Retina (tissue), 1 donor: ENCODE results near the gene SEC63.
"Not testable (repeated sequence)": the region's sequence is repeated elsewhere in the genome, so short reads cannot be mapped to it uniquely, and the experiment has no call there.

Source experiments
- DNase-seq: peaks from one replicate; pipeline ENCODE4 v3.0.0-alpha.2; 2016

The SEC63 gene

DNA sequence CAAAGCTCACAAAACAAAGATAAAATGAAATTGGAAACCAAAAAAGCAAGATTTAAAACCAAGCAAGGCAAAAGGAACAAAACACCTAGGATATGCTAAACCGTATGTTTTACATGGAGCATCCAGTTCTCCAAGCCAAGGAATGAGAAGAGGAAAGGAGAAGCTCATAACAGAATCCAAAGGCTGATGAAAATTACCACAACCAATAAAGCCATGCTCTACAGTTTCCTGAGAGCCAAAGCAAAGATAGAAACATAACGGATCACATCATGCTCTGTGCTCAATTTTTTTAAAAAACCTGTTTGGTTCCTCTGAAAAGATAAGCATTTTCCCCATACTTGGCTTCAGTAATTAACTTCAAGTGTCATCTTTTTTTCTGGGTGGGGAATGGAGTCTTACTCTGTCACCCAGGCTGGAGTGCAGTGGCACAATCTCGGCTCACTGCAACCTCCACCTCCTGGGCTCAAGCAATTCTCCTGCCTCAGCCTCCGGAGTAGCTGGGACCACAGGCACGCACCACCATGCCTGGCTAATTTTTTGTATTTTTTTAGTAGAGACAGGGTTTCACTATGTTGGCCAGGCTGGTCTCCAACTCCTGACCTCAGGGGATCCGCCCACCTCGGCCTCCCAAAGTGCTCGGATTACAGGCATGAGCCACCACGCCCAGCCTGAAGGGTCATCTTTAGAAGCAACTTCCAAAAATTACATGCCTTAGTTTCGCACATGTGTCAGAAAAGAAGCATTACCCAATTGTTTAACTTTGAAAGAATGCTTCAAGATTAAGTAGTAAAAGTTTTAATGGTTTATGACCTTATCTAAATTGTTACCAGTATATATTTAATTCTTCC lies 31.1 kb downstream of the SEC63 start:
- not testable (repeated sequence) for DNase-seq

DNA sequence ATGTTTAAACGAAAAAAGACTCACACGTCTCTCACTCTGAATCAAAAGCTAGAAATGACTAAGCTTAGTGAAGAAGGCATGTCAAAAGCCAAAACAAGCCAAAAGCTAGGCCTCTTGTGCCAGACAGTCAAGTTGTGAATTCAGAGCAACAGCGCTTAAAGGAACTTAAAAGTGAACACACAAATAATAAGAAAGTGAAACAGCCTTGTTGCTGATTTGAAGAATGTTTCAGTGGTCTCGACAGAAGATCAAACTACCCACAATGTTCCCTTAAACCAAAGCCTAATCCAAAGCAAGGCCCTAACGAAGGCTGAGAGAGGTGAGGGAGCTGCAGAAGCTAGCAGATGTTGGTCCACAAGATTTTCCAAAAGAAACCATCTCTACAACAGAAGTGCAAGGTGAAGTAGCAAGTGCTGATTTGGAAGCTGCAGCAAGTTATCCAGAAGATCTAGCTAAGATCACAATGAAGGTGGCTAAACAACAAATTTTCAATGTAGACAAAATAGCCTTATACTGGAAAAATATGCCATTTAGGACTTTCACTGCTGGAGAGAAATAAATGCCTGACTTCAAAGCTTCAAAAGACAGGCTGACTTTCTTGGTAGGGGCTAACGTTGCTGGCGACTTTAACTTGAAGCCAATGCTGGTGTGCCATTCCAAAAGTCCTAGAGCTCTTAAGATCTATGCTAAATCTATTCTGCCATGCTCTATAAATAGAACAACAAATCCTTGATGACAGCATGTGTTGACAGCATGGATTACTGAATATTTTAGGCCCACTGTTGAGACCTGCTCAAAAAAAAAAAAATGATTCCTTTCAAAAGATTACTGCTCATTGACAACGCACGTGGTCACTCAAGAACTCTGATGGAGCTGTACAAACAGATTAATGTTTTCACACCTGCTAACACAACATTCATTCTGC lies 40.3 kb downstream of the SEC63 start:
- DNase-seq, result no peak

DNA sequence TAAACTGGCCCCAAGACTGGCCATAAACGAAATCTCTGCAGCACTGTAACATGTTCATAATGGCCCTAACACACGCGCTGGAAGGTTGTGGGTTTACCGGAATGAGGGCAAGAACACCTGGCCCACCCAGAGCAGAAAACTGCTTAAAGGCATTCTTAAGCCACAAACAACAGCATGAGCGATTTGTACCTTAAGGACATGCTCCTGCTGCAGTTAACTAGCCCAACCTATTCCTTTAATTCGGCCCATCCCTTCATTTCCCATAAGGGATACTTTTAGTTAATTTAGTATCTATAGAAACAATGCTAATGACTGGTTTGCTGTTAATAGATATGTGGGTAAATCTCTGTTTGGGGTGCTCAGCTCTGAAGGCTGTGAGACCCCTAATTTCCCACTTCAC lies 41.0 kb downstream of the SEC63 start:
- not testable (repeated sequence) for DNase-seq

DNA sequence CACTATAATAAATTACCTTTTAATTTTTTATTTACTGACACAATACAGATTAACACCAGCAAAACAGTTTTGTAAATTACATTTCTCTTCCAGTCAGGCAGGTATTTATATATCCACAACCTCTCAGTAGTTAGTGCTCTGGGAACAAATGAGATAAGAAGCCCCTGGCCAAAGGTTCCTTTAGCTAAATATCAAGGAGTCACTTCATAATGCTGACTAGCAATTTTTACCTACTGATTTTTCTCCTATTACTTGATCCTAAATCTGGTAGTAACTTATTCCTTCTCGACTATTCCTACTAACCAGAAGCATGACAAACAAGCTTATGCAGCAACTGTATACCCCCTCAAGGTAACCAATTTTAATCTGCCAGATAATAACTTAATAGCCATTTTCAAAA lies 46.3 kb downstream of the SEC63 start:
- DNase-seq, result no peak

DNA sequence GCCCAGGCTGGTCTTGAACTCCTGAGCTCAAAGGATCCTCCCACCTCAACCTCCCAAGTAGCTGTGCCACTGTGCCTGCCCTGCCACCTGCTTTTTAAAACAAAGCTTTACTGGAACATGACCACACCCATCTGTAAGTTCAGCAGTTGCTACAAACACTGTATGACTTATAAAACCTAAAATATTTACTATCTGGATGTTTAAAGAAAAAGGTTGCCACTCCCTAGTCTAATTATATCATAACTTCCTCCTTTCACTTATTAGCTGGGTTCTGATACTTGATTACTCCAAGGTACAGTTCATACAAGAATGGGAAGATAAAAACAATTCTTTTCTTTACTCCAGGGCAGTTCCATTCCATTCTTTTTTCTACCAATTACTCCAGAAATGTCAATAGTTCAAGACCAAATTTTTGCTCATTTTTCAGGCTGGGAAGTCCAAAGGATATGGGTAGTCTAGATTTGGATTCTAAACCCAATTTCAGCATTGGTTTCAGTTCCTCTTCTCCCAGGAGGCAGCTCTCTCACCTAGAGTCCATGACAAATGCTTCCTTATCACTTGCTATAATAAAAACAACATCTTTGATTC lies 63.1 kb downstream of the SEC63 start:
- DNase-seq, result no peak

DNA sequence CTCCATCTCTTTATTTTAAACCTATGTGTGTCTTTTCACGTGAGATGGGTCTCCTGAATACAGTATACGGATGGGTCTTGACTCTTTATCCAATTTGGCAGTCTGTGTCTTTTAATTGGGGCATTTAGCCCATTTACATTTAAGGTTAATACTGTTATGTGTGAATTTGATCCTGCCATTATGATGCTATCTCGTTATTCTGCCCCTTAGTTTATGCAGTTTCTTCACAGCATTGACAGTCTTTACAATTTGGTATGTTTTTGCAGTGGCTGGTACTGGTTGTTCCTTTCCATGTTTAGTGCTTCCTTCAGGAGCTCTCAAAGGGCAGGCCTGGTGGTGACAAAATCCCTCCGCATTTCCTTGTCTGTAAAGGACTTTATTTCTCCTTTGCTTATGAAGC lies 67.6 kb downstream of the SEC63 start:
- DNase-seq, result not testable (repeated sequence)

DNA sequence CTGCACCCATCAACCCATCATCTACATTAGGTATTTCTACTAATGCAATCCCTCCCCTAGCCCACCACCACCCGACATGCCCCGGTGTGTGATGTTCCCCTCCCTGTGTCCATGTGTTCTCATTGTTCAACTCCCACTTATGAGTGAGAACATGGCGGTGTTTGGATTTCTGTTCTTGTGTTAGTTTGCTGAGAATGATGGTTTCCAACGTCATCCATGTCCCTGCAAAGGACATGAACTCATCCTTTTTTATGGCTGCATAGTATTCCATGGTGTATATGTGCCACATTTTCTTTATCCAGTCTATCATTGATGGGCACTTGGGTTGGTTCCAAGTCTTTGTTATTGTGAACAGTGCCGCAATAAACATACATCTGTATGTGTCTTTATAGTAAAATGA lies 72.1 kb downstream of the SEC63 start:
- DNase-seq, result not testable (repeated sequence)

DNA sequence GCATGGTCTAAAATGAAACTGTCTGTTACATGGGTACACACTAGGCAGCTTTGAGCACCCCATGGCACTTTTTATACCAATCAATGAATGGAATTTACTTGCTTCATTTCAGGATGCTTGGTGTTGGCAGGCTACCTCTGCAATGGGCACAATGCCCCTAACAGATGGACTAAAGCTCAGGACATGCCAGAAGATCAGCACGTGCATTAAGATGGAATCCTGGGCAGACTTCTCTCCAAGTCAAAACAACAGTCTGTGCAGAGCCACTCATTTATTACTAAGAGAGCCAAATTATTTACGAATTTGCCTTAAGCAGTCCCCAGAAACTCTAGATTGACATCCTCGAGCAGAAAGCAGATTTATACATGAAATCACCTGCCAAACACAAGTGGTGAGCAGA lies 78.1 kb downstream of the SEC63 start:
- no peak for DNase-seq

DNA sequence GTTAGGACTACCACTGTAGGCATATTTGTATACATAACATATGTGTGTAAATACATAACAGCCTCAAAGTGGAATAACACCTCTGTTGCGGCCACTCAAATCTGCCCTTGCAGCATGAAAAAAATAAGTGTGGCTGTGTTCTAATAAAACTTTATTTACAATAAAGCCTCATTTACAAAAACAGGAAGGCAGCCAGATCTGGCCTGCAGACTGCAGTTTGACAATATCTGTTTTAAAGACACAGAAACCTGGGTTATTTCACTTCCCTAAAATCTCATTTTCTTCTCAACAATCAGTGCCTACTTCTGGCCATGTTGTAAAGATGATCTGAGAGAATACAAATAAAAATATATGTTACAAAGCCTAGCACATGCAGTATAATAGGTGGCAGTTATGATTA lies 80.0 kb downstream of the SEC63 start:
- no peak for DNase-seq

DNA sequence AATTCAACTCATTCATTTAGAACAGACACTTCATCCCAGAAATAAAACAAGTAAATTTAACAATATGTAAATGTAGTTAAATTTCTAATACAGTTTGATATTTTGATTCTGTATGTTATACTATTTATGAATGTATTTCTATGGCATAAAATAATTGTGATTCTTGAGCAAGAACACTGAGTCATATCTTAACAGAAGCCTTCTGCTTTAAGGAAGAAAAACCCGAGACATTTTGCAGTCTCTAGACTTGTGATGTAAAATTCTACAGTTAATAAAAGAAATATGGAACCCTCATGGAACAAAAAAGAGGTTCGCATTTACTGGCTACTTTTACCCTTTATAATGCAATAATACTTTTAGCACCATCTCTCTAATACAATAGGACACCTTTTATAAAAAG lies 86.0 kb downstream of the SEC63 start:
- DNase-seq, result no peak

DNA sequence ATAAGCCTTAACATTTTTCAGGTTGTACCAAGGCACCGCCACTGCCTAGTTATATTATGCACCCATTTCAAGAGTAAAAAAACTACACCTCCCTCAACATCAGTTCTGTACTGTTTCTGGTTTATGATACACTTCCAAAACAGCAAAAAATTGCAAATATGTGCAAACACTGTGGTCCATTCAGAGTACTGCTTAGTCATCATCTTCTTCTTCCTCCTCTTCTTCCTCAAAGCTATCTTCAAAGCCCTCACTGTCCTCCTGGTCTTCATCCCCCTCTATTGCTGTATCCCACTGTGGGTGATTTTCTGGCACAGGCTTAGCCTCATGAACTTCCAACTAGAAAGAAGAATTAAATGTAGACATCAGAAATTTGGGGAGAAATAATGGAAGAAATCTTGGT lies 86.5 kb downstream of the SEC63 start:
- DNase-seq, result not testable (repeated sequence)

DNA sequence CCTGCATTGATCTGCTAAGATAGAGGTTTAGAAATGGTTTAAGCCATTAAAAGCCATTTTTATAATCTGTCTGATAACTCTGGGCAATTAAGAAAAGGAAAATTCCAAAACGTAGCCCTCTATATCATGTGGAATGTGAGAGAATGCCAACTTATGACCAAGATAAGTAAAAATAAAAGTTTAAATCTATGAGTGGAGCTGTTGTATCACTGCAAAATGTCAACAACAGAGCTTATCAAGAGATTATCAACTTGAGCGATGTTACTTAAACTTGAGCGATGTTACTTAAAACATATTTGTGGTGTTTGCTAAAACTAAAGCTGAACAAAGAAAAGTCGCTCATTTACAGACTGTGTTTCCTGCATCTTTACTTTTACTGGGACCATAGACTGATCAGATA lies 87.0 kb downstream of the SEC63 start:
- DNase-seq, result no peak

DNA sequence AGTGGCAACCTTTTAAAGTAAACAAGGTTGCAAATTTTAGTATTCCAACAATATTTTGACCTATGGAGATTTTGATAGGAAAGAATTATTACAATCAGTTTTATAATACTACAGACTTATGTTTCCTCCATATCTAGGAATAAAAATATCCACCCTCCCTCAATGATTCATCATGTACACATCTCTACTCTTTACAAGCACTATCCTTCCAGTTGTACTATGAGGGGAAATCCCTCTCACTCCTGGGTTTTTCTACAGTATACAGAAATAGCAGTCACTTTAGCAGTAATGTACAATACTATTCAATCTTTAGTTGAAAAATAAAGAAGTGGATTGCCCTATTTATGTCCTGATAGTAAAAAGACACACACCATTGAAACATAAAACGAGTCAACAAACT lies 87.6 kb downstream of the SEC63 start:
- DNase-seq, result no peak

DNA sequence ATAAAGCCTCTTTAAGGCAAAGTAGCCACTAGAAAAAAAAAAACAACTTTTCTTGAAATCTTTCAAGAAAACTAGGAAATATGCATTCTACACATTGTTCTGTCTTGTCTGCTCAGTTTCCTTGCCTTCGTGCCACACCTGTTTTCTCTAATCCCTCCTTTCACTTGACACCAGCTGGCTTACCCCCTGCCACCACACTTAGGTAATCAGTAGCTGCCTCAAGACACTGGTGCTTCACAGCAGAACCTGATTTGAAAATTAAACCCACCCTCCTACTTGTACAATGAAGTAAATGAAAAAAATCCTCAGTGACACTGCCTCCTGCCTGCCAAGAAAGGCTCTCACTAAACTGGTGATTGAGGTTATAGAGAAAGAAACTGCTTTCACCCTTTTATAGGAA lies 88.1 kb downstream of the SEC63 start:
- no peak for DNase-seq

DNA sequence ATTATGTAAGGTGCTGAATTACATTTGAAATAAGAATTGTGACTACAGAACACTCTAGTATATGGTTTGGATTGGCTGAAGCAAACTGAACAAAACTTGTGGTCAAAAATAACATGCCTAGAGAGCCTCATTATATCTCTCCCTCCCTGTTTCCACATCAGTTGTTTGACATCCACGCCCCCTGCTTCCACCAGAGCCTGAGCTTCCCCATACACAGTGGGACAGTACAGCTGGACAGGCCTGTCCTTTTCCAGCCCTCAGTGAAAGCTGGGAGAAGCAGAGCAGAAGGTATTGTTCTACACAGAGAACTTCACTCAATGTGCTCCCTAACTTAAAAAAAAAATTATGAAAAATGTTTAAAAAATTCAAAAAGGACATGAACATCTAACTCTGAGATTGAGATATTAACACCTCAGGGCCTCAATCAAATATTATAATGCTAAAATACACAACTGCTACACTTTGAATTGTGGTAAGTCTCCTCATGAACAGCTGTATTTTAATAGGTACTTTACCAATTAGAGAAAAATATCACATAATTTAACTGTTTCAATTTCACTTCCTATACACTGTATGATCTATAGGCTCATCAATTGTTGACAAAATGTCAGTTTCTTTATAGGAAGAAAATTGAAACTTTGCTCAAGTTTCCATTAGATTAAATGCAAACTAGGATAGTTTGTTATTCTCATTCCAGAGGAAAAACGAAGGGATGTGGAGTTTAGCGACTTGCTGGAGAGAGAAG lies 89.0 kb downstream of the SEC63 start:
- DNase-seq, result no peak

DNA sequence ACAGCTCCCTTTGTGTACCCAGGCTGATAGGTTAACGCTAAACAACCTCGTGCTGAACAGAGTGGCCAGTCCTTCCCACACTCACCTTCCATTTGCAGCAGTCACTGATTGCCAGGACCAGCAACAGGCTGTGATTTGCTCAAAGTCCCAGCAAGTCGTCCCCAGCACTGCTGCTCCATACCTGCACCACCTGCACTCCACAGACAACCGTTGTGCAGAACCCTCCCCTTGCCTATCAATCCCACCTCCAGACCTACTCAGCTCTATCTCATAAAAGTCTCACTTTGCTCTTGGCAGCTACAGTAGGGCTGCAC lies 90.7 kb downstream of the SEC63 start:
- no peak for DNase-seq

DNA sequence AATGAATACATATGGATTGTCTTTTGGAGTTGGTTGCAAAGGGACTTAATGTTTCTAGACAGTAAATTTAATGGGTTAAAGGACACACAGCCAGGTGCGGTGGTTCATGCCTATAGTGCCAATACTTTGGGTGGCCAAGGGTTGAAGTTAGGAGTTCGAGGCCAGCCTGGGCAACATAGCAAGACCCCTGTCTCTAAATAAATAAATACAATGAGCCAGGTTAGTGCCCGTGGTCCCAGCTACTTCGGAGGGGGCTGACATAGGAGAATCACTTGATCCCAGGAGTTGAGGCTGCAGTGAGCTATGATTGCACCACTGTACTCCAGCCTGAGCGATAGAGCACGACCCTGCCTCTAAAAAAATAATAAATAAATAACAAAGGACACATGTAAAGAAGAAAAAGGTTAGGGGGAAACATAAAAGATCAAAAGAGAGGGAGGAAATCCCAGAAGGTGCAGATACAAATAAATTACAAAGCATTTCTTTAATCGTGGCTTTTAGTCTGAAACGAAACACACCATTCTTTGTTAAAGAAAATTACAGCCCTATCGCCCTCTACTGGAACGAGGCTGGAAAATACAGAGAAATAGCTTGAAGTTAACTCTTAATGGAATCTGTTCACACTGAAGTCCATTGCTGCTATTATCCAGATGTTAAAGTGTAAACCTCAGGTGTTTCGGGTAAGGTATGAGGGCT lies 91.3 kb downstream of the SEC63 start:
- DNase-seq, result no peak

DNA sequence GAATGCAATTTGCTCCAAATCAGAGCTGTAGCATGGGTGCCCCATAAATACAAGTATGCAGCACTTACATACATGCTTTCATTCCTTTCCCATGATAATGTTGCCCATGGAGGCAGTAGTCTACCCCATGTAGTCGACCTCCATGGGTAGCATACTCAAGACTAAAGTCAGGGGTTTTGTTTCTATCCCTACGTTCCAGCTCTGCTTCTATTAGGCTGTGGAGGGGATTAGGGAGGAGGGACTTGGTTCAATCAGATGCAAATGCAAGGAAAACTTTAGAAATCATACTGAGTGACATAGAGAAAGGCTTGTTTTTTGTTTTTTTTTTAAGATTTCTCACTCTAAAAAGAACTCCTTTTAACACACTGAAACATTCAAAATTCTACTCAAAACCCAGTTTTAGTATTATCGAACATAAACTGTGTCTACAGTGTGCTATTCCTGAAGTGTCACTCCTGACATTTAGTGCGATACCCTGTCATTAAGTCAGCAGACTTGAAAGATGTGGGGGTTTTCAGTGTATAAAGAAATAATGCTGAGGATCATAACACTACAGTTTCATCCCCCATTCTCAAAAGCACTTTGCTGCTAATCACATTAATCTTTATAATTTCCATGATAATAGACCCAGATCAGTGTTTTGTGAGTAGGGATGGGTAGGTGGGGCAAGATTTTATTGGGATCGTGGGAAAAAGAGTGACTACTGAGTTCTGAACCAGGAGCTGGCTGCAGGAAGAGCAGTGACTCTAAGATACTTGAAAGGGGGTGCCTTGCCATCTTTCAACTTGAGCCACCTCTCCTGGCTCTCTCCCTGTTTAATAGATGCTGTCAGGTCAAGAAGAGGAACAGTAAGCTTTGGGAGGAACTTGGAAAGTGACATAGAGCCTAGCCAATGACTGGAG lies 93.5 kb downstream of the SEC63 start:
- no peak for DNase-seq

DNA sequence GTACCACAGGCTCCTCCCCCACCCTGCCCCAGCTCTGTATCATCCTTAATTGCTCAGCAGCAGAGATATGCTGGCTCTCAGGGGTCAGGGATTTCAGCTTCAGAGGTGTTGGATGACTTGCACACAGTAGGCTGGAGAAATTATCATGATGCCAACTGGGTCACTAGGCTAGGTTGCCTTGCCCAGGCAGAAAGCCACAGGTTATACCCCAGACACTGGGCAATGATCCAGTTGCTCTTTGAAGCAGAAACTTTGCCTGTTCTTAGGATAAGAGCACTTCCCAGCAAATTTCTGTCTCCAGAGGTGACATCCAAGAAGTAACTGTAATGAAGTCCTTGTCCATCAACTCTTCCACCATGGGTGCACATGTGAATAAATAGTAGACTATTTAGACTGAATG lies 95.6 kb downstream of the SEC63 start:
- no peak for DNase-seq

DNA sequence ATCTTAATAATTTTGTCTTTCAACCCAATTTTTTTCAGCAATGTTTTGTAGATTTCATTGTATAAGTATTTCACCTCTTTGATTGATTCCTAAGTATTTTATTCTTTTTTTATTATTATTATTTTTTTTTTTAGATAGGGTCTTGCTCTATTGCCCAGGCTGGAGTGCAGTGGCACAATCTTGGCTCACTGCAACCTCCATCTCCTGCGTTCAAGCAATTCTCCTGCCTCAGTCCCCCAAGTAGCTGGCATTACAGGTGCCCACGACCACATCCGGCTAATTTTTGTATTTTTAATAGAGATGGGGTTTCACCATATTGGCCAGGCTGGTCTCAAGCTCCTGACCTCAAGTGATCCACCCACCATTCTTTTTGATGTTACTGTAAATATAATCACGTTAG lies 97.0 kb downstream of the SEC63 start:
- not testable (repeated sequence) for DNase-seq

DNA sequence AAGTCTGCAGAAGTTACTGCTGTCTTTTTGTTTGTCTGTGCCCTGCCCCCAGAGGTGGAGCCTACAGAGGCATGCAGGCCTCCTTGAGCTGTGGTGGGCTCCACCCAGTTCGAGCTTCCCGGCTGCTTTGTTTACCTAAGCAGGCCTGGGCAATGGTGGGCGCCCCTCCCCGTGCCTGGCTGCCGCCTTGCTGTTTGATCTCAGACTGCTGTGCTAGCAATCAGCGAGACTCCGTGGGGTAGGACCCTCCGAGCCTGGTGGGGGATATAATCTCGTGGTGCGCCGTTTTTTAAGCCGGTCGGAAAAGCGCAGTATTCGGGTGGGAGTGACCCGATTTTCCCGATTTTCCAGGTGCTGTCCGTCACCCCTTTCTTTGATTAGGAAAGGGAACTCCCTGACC lies 97.9 kb downstream of the SEC63 start:
- DNase-seq, result not testable (repeated sequence)
